Measurements from ENCODE around the gene CMPK1. TPM values are rescaled to one million over a fixed set of nuclear protein-coding genes. Genes with fewer than 3 reads are reported as not detected.

Gene CMPK1
- total and polyA plus RNA-seq, 2 of the 8 experiments (the other 6 are each of a cell fraction or from before 2014, with no cell fraction given): 6.0 to 36.9 TPM

GRCh38 chr1:47328992-47329391 is 4.6 kb upstream of the CMPK1 start:
- FAIRE-seq (no peak), DNase-seq (ENCODE audit: low read depth in 1 of 2, low spot score in 2 of 2) (no peak)
- H4K8ac ChIP-seq (ENCODE audit: extremely low read depth, insufficient read depth, low read length): no peak overlapping the region
- H3K4ac ChIP-seq (replicated peaks; ENCODE audit: insufficient read length, low read depth, low read length): no peak overlapping the region
- no peak overlapping the region for H3K9ac ChIP-seq (replicated peaks in 1 of 4; ENCODE audit: extremely low read depth in 1 of 4, low read depth in 3 of 4, low read length in 3 of 4)
- H3K4me2 ChIP-seq (ENCODE audit: insufficient read depth in 1 of 2, low read depth in 2 of 2, low read length in 2 of 2): no peak overlapping the region
- no peak overlapping the region for H2AFZ ChIP-seq (ENCODE audit: low read length)
- H2BK12ac ChIP-seq (ENCODE audit: low read depth, low read length): no peak overlapping the region
- POLR2A ChIA-PET (ENCODE audit: partially characterized antibody): interaction anchor here (1.7 kb wide), 1 partner anchor 15 kb away, joined by 7 read pairs; the partner anchor contains the start of gene STIL
- no peak overlapping the region for H4K5ac ChIP-seq (ENCODE audit: insufficient read length, low read depth, low read length)
- H3K23me2 ChIP-seq (ENCODE audit: low read depth, low read length): no peaks in the 10 kb centered on the region; the same call in 1 of the 2 replicates
- H3K79me1 ChIP-seq (ENCODE audit: low read depth, low read length): no peaks in the 10 kb centered on the region
- H3K14ac ChIP-seq (ENCODE audit: insufficient read length): no peak overlapping the region
- CTCF ChIA-PET (ENCODE audit: partially characterized antibody): interaction anchor here (0.9 to 2.9 kb wide), 4 partner anchors 10 to 79 kb away, joined by 3 to 12 read pairs (median 3); no protein-coding TSS in a partner anchor
- no peak overlapping the region for H2BK5ac ChIP-seq (ENCODE audit: low read depth, low read length)
- no peak overlapping the region for H2AK5ac ChIP-seq (ENCODE audit: low read depth, low read length)
- peaks cover 0 to 5% (median 3%) of the 10 kb centered on the region in 4 experiments; a peak in 3 of 7 replicates for H3K4me1 ChIP-seq (replicated peaks in 1 of 4; ENCODE audit: control insufficient read depth in 3 of 4, insufficient read depth in 4 of 4, low read length in 3 of 4)
- no peaks in the 10 kb centered on the region for H3K79me2 ChIP-seq (ENCODE audit: control insufficient read depth in 1 of 2, insufficient read depth in 2 of 2, low read length in 2 of 2)
- no peak overlapping the region for H3K27ac ChIP-seq (ENCODE audit: low read depth, low read length)
- no peaks in the 10 kb centered on the region for H3K36me3 ChIP-seq (ENCODE audit: control insufficient read depth in 2 of 4, insufficient read depth in 4 of 4, low read length in 3 of 4)
- no peaks in the 10 kb centered on the region for H4K20me1 ChIP-seq (replicated peaks in 1 of 2; ENCODE audit: control insufficient read depth in 1 of 2, insufficient read depth in 2 of 2, low read length in 2 of 2)
- H2BK15ac ChIP-seq (ENCODE audit: low read length): no peak overlapping the region
- no peak overlapping the region for H4K91ac ChIP-seq (replicated peaks; ENCODE audit: insufficient read length, low read length)
- H3K27me3 ChIP-seq (replicated peaks in 1 of 4; ENCODE audit: control insufficient read depth in 3 of 4, extremely low read depth in 1 of 4, insufficient read depth in 3 of 4, low read length in 3 of 4): no peaks in the 10 kb centered on the region
- H3K9me3 ChIP-seq (ENCODE audit: insufficient read depth in 2 of 2, low read depth in 1 of 2, low read length in 1 of 2): no peaks in the 10 kb centered on the region
- no peak overlapping the region for H3K4me3 ChIP-seq (ENCODE audit: extremely low read depth in 1 of 4, insufficient read depth in 2 of 4, low read depth in 3 of 4, low read length in 4 of 4)
- no peak overlapping the region for H2BK120ac ChIP-seq (replicated peaks; ENCODE audit: low read depth, low read length)
- no peak overlapping the region for H2BK20ac ChIP-seq (ENCODE audit: low read length)
- no peak overlapping the region for H3K56ac ChIP-seq (replicated peaks; ENCODE audit: insufficient read length, low read depth, low read length)
- no peak overlapping the region for H3K18ac ChIP-seq (ENCODE audit: extremely low read depth, low read length)
- H3K23ac ChIP-seq (ENCODE audit: insufficient read length): no peak overlapping the region
- 79% methylated on average over 3 of the region's 3 CpGs; no CpG with 5 or more reads in 1 of the 2 experiments for WGBS, 2 experiments (ENCODE audit: extremely low coverage in 1 of 2, insufficient coverage in 1 of 2, insufficient read length in 1 of 2, insufficient replicate concordance in 2 of 2, low coverage in 1 of 2, low lambda C conversion rate in 2 of 2, missing lambda C conversion rate in 1 of 2)
- no peak for TF ChIP-seq SP1 (IDR thresholded peaks at IDR 0.05; ENCODE audit: low read depth, low read length)
- TF ChIP-seq SRF (IDR thresholded peaks at IDR 0.05; ENCODE audit: low read depth, low read length): no peak
- TF ChIP-seq HDAC6 (IDR thresholded peaks at IDR 0.05; ENCODE audit: low read depth, low read length): no peak
- TF ChIP-seq ASH2L (IDR thresholded peaks at IDR 0.05; ENCODE audit: low read length): no peak
- TF ChIP-seq SIX5 (IDR thresholded peaks at IDR 0.05; ENCODE audit: low read depth, low read length): no peak
- TF ChIP-seq NRF1 (IDR thresholded peaks at IDR 0.05; ENCODE audit: low read depth, low read length): no peak
- TF ChIP-seq YY1 (IDR thresholded peaks at IDR 0.05; ENCODE audit: low read depth, low read length): no peak
- no peak for TF ChIP-seq TBP (IDR thresholded peaks at IDR 0.05; ENCODE audit: low read depth, low read length)
- TF ChIP-seq TAF7 (optimal IDR thresholded peaks at IDR 0.05; ENCODE audit: borderline replicate concordance, low read depth, low read length): no peak
- no peak for TF ChIP-seq ZNF274 (IDR thresholded peaks at IDR 0.05; ENCODE audit: borderline replicate concordance, extremely low read depth, low read length)
- TF ChIP-seq, protein P1, sequence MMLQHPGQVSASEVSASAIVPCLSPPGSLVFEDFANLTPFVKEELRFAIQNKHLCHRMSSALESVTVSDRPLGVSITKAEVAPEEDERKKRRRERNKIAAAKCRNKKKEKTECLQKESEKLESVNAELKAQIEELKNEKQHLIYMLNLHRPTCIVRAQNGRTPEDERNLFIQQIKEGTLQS (IDR thresholded peaks at IDR 0.05; ENCODE audit: insufficient read depth, low read depth, low read length): no peak
- TF ChIP-seq CTCF (IDR thresholded peaks at IDR 0.05; ENCODE audit: control extremely low read depth in 1 of 3, insufficient read depth in 1 of 3, low read depth in 1 of 3, low read length in 3 of 3): no peak
